GM08714 (cell line): ENCODE data around the gene NEGR1.

ENCODE experiments used
- H3K4me3 ChIP-seq: fragments of 200-500 bp; sonication (Bioruptor generic); 2 replicates; pipeline ENCODE4 v1.5.1; 2014; ENCODE audit warnings: mild to moderate bottlenecking, low read length, inconsistent platforms
- ZNF274 ChIP-seq: IDR thresholded peaks from 2 replicates; pipeline ENCODE4 v1.6.1; 2012; ENCODE audit warnings: mild to moderate bottlenecking, low read depth, low read length

The NEGR1 gene

GRCh38 chr1:71881611-71882010 lies 400.7 kb downstream of the NEGR1 start:
- H3K4me3 ChIP-seq = no peak overlapping the region
- TF ChIP-seq ZNF274 = no peak

- no peak overlapping the region for H3K4me3 ChIP-seq
- no peak for TF ChIP-seq ZNF274
These were observed 413.0 kb downstream of the NEGR1 start for GRCh38 chr1:71869326-71869725.

- no peak for TF ChIP-seq ZNF274
- H3K4me3 ChIP-seq = no peak overlapping the region
These were observed 419.6 kb downstream of the NEGR1 start for GRCh38 chr1:71862756-71863155.

GRCh38 chr1:71861022-71861421 lies 421.3 kb downstream of the NEGR1 start:
- H3K4me3 ChIP-seq = no peak overlapping the region
- TF ChIP-seq ZNF274 = no peak

GRCh38 chr1:71859806-71860205 lies 422.5 kb downstream of the NEGR1 start:
- no peak overlapping the region for H3K4me3 ChIP-seq
- TF ChIP-seq ZNF274 = no peak

- TF ChIP-seq ZNF274 = no peak
- no peak overlapping the region for H3K4me3 ChIP-seq
These were observed 424.5 kb downstream of the NEGR1 start for GRCh38 chr1:71857862-71858261.

GRCh38 chr1:71853360-71853759 lies 429.0 kb downstream of the NEGR1 start:
- no peak overlapping the region for H3K4me3 ChIP-seq
- TF ChIP-seq ZNF274 = no peak

GRCh38 chr1:71850936-71851335 lies 431.4 kb downstream of the NEGR1 start:
- H3K4me3 ChIP-seq = no peak overlapping the region
- no peak for TF ChIP-seq ZNF274

- no peak overlapping the region for H3K4me3 ChIP-seq
- no peak for TF ChIP-seq ZNF274
These were observed 431.8 kb downstream of the NEGR1 start for GRCh38 chr1:71850515-71850914.

GRCh38 chr1:71843012-71843411 lies 439.3 kb downstream of the NEGR1 start:
- TF ChIP-seq ZNF274 = no peak
- no peak overlapping the region for H3K4me3 ChIP-seq

- TF ChIP-seq ZNF274 = no peak
These were observed 442.5 kb downstream of the NEGR1 start for GRCh38 chr1:71839876-71840275.

GRCh38 chr1:71836904-71837303 lies 445.4 kb downstream of the NEGR1 start:
- no peak overlapping the region for H3K4me3 ChIP-seq

More at GRCh38 chr1:71839876-71840275, 442.5 kb downstream of the NEGR1 start:
- H3K4me3 ChIP-seq = no peak overlapping the region

GRCh38 chr1:71835442-71835813 lies 446.9 kb downstream of the NEGR1 start:
- TF ChIP-seq ZNF274 = no peak
- H3K4me3 ChIP-seq = no peak overlapping the region

More at GRCh38 chr1:71836904-71837303, 445.4 kb downstream of the NEGR1 start:
- TF ChIP-seq ZNF274 = no peak

GRCh38 chr1:71834601-71835441 lies 447.5 kb downstream of the NEGR1 start:
- TF ChIP-seq ZNF274 = no peak
- no peak overlapping the region for H3K4me3 ChIP-seq

GRCh38 chr1:71831646-71832045 lies 450.7 kb downstream of the NEGR1 start:
- H3K4me3 ChIP-seq = no peak overlapping the region
- no peak for TF ChIP-seq ZNF274

GRCh38 chr1:71829346-71829745 lies 453.0 kb downstream of the NEGR1 start:
- no peak for TF ChIP-seq ZNF274
- no peak overlapping the region for H3K4me3 ChIP-seq
